Naive B cell (primary cell): ENCODE data around the gene ELFN2. TPM values are rescaled to one million over a fixed set of nuclear protein-coding genes. Genes with fewer than 3 reads are reported as not detected.
"Not testable (repeated sequence)": the region's sequence is repeated elsewhere in the genome, so short reads cannot be mapped to it uniquely, and the experiment has no call there.

Experiments used
- ATAC-seq, 2 donors: fragments of 150-1000 bp; cut with Tn5 transposase; 2 replicates each; pipeline ENCODE4 v1.10.0; 2021; ENCODE audit warnings: low read depth in 2 of 2, mild to moderate bottlenecking in 2 of 2, moderate library complexity in 2 of 2
- DNase-seq: peaks from one replicate; pipeline ENCODE4 v3.0.0; 2022
- H3K27ac Mint-ChIP-seq, 6 donors: one replicate each; pipeline ENCODE4 v1.8.0; 2020 to 2022; ENCODE audit warnings: mild to moderate bottlenecking in 6 of 6, mixed read lengths in 6 of 6, moderate library complexity in 5 of 6, inconsistent platforms in 2 of 6
- H3K27me3 Mint-ChIP-seq, 3 donors: one replicate each; pipeline ENCODE4 v1.8.0; 2021 to 2022; ENCODE audit warnings: mixed read lengths in 3 of 3, mild to moderate bottlenecking in 1 of 3
- H3K36me3 Mint-ChIP-seq, 2 donors: one replicate each; pipeline ENCODE4 v1.8.0; 2020 to 2022; ENCODE audit warnings: mixed read lengths in 2 of 2, inconsistent platforms in 1 of 2, mild to moderate bottlenecking in 1 of 2
- H3K4me1 Mint-ChIP-seq, 3 donors: one replicate each; pipeline ENCODE4 v1.8.0; 2020 to 2022; ENCODE audit warnings: mixed read lengths in 3 of 3, inconsistent platforms in 1 of 3, mild to moderate bottlenecking in 1 of 3, moderate library complexity in 1 of 3
- H3K4me3 Mint-ChIP-seq, 8 donors: one replicate each; pipeline ENCODE4 v1.8.0; 2020 to 2022; ENCODE audit warnings: mild to moderate bottlenecking in 8 of 8, mixed read lengths in 8 of 8, moderate library complexity in 8 of 8, inconsistent platforms in 2 of 8
- H3K9me3 Mint-ChIP-seq, 7 donors: one replicate each; pipeline ENCODE4 v1.8.0; 2020 to 2022; ENCODE audit warnings: mixed read lengths in 7 of 7, mild to moderate bottlenecking in 5 of 7, inconsistent platforms in 2 of 7, moderate library complexity in 1 of 7
- polyA plus RNA-seq, 6 donors: library from polyadenylated mRNA; unstranded; fragments of 300-500 nt; fragmentation: Illumina TruSeq; gene quantifications; one replicate each; pipeline ENCODE4 v1.2.3, GENCODE V29; 2021; ENCODE audit warnings: low read depth in 6 of 6

ELFN2 gene
- not detected for polyA plus RNA-seq

- H3K27me3 Mint-ChIP-seq: peaks cover 50 to 82% (median 68%) of the 10 kb centered on the region in 3 donors
- DNase-seq: no peak
- H3K4me1 Mint-ChIP-seq: peaks cover 4 to 31% (median 18%) of the 10 kb centered on the region in 3 donors
- H3K4me3 Mint-ChIP-seq: peak within 1 kb of the TSS; percentile 56 to 81 (median 72)
- H3K27ac Mint-ChIP-seq: peak within 1 kb of the TSS in 1 of 6 donors; percentile 76
- H3K36me3 Mint-ChIP-seq: no peaks in the 10 kb centered on the region
- H3K9me3 Mint-ChIP-seq: peaks cover 0 to 3% (median 0%) of the 10 kb centered on the region in 7 donors
- ATAC-seq: peak in 1 of 2 donors; percentile 21
Observed at GRCh38 chr22:37427135-37427710, at the start of gene ELFN2. Gene ELFN2 (minus strand): TSS chr22:37427479. CDS start chr22:37375534, 51,945 bp downstream.

- no peaks in the 10 kb centered on the region for H3K27me3 Mint-ChIP-seq
- DNase-seq: no peak
- ATAC-seq: no peak
- no peaks in the 10 kb centered on the region for H3K9me3 Mint-ChIP-seq
- H3K4me1 Mint-ChIP-seq: peaks cover 7 to 26% (median 14%) of the 10 kb centered on the region in 3 donors
- H3K36me3 Mint-ChIP-seq: peaks cover 5 to 16% of the 10 kb centered on the region in 2 donors
- H3K4me3 Mint-ChIP-seq: peak overlapping the region in 1 of 8 donors; percentile 15
- peak overlapping the region in 3 of 6 donors; percentile 42 to 90 (median 60) for H3K27ac Mint-ChIP-seq
Observed at GRCh38 chr22:37476389-37477329, 49.4 kb upstream of the ELFN2 start.

GRCh38 chr22:37474447-37475090 lies 47.3 kb upstream of the ELFN2 start:
- no peaks in the 10 kb centered on the region for H3K27me3 Mint-ChIP-seq
- ATAC-seq (no peak), DNase-seq (no peak)
- no peak overlapping the region for H3K4me3 Mint-ChIP-seq
- peaks cover 13 to 20% (median 13%) of the 10 kb centered on the region in 3 donors for H3K4me1 Mint-ChIP-seq
- H3K27ac Mint-ChIP-seq: no peak overlapping the region
- no peaks in the 10 kb centered on the region for H3K9me3 Mint-ChIP-seq
- peaks cover 13 to 21% of the 10 kb centered on the region in 2 donors for H3K36me3 Mint-ChIP-seq

- Mint-ChIP-seq H3K9me3 (no peaks in the 10 kb centered on the region), H3K36me3 (peaks cover 21 to 27% of the 10 kb centered on the region in 2 donors), H3K27ac (no peak overlapping the region)
Observed at GRCh38 chr22:37473437-37473946, 46.2 kb upstream of the ELFN2 start.

GRCh38 chr22:37472418-37473006 lies 45.2 kb upstream of the ELFN2 start:
- Mint-ChIP-seq H3K9me3 (no peaks in the 10 kb centered on the region), H3K27ac (no peak overlapping the region), H3K36me3 (peaks cover 21 to 35% of the 10 kb centered on the region in 2 donors), H3K4me1 (peaks cover 20 to 31% (median 25%) of the 10 kb centered on the region in 3 donors), H3K27me3 (no peaks in the 10 kb centered on the region), H3K4me3 (no peak overlapping the region)
- DNase-seq: peak; percentile 17
- ATAC-seq: no peak

More at GRCh38 chr22:37473437-37473946, 46.2 kb upstream of the ELFN2 start:
- ATAC-seq (no peak), DNase-seq (no peak)
- no peak overlapping the region for H3K4me3 Mint-ChIP-seq
- H3K27me3 Mint-ChIP-seq: no peaks in the 10 kb centered on the region
- H3K4me1 Mint-ChIP-seq: peaks cover 17 to 25% (median 18%) of the 10 kb centered on the region in 3 donors

GRCh38 chr22:37471727-37472417 lies 44.6 kb upstream of the ELFN2 start:
- no peaks in the 10 kb centered on the region for H3K27me3 Mint-ChIP-seq
- no peaks in the 10 kb centered on the region for H3K9me3 Mint-ChIP-seq
- DNase-seq (no peak), ATAC-seq (no peak)
- H3K4me1 Mint-ChIP-seq: peaks cover 20 to 31% (median 25%) of the 10 kb centered on the region in 3 donors
- H3K4me3 Mint-ChIP-seq: no peak overlapping the region
- H3K36me3 Mint-ChIP-seq: peaks cover 21 to 35% of the 10 kb centered on the region in 2 donors
- H3K27ac Mint-ChIP-seq: no peak overlapping the region

GRCh38 chr22:37470087-37470445 lies 42.8 kb upstream of the ELFN2 start:
- DNase-seq: no peak
- Mint-ChIP-seq H3K27me3 (no peaks in the 10 kb centered on the region), H3K27ac (no peak overlapping the region), H3K9me3 (no peaks in the 10 kb centered on the region), H3K36me3 (peaks cover 21 to 38% of the 10 kb centered on the region in 2 donors), H3K4me1 (peaks cover 23 to 31% (median 31%) of the 10 kb centered on the region in 3 donors), H3K4me3 (no peak overlapping the region)
- no peak for ATAC-seq

- Mint-ChIP-seq H3K27me3 (no peaks in the 10 kb centered on the region), H3K9me3 (no peaks in the 10 kb centered on the region), H3K36me3 (peaks cover 21 to 42% of the 10 kb centered on the region in 2 donors), H3K4me3 (no peak overlapping the region), H3K4me1 (peaks cover 23 to 34% (median 31%) of the 10 kb centered on the region in 3 donors), H3K27ac (peak overlapping the region in 2 of 6 donors; percentile 50 to 69)
- DNase-seq (no peak), ATAC-seq (no peak)
Observed at GRCh38 chr22:37469416-37470086, 42.3 kb upstream of the ELFN2 start.

- peak in 1 of 2 donors; percentile 52 for ATAC-seq
- H3K27ac Mint-ChIP-seq: peak overlapping the region; percentile 25 to 92 (median 38)
- peaks cover 21 to 42% of the 10 kb centered on the region in 2 donors for H3K36me3 Mint-ChIP-seq
- not testable (repeated sequence) for DNase-seq, H3K9me3 Mint-ChIP-seq, H3K27me3 Mint-ChIP-seq
- peaks cover 28 to 38% (median 31%) of the 10 kb centered on the region in 3 donors for H3K4me1 Mint-ChIP-seq
- peak overlapping the region in 1 of 8 donors; percentile 57 for H3K4me3 Mint-ChIP-seq
Observed at GRCh38 chr22:37468201-37468695, 41.0 kb upstream of the ELFN2 start.

GRCh38 chr22:37467391-37467955 lies 40.2 kb upstream of the ELFN2 start:
- H3K4me3 Mint-ChIP-seq: no peak overlapping the region
- H3K9me3 Mint-ChIP-seq: no peaks in the 10 kb centered on the region
- peak overlapping the region in 2 of 6 donors; percentile 43 to 44 for H3K27ac Mint-ChIP-seq
- DNase-seq (no peak), ATAC-seq (no peak)
- peaks cover 21 to 42% of the 10 kb centered on the region in 2 donors for H3K36me3 Mint-ChIP-seq
- peaks cover 25 to 41% (median 28%) of the 10 kb centered on the region in 3 donors for H3K4me1 Mint-ChIP-seq
- H3K27me3 Mint-ChIP-seq: no peaks in the 10 kb centered on the region

GRCh38 chr22:37464181-37464580 lies 36.9 kb upstream of the ELFN2 start:
- Mint-ChIP-seq H3K4me1 (peaks cover 12 to 37% (median 24%) of the 10 kb centered on the region in 3 donors), H3K27ac (peak overlapping the region in 2 of 6 donors; percentile 22 to 39), H3K9me3 (no peaks in the 10 kb centered on the region), H3K27me3 (no peaks in the 10 kb centered on the region), H3K36me3 (peaks cover 6 to 29% of the 10 kb centered on the region in 2 donors), H3K4me3 (no peak overlapping the region)
- no peak for ATAC-seq
- no peak for DNase-seq
